GM12878 (cell line): Measurements from ENCODE around the gene CTAGE9. TPM values are rescaled to one million over a fixed set of nuclear protein-coding genes. Genes with fewer than 3 reads are reported as not detected.

Experiments used
- ATAC-seq: fragments of 200-7000 bp; cut with Tn5 transposase; 3 replicates; pipeline ENCODE4 v1.9.1; 2020; ENCODE audit warnings: mild to moderate bottlenecking, moderate library complexity
- BruUV-seq: library from RNA; stranded (reverse); fragments of 400-500 nt; replicated peaks from 2 replicates; lab custom pipeline; 2021; lab: Mats Ljungman, UMichigan
- CTCF ChIA-PET: fragments of 300-600 bp; sonication (Branson Sonifier 250); formaldehyde crosslinking; extraction: SDS; loops from one replicate; lab custom pipeline; 2021; ENCODE audit warnings: inconsistent platforms; lab: Yijun Ruan, JAX
- POLR2A ChIA-PET: fragments of 350-600 bp; formaldehyde crosslinking; extraction: SDS; loops from one replicate; lab custom pipeline; 2021; ENCODE audit warnings: inconsistent platforms; lab: Charles Lee
- RAD21 ChIA-PET: fragments of 300-600 bp; sonication (Branson Sonifier 250); formaldehyde crosslinking; loops from one replicate; lab custom pipeline; 2023; ENCODE audit warnings: antibody characterized with exemption; ENCODE audit not compliant: unreplicated experiment; lab: Charles Lee
- SMC1A ChIA-PET: fragments of 300-600 bp; sonication (Branson Sonifier 250); formaldehyde crosslinking; loops from one replicate; lab custom pipeline; 2023; ENCODE audit not compliant: unreplicated experiment, uncharacterized antibody; lab: Charles Lee
- DNase-seq: peaks from one replicate; pipeline ENCODE4 v3.0.0-alpha.2; 2011; ENCODE audit warnings: low read depth, low spot score
- FAIRE-seq: peaks from 3 replicates; lab custom pipeline; 2011; peaks lifted over from hg19 to GRCh38; lab: Jason Lieb, UNC
- H2AFZ ChIP-seq: 2 replicates; pipeline ENCODE4 v1.6.0; 2011; ENCODE audit warnings: low read depth, low read length, control low read depth; ENCODE audit not compliant: control insufficient read depth
- H3K27ac ChIP-seq: 2 replicates; pipeline ENCODE4 v1.5.1; 2011; ENCODE audit warnings: control low read depth; ENCODE audit not compliant: control insufficient read depth, insufficient read depth
- H3K27me3 ChIP-seq, 2 experiments: replicated peaks in 1 of 2; 2 replicates each; pipeline versions ENCODE4 v1.6.0 to v1.6.1; 2011; ENCODE audit warnings: low read length in 1 of 2; ENCODE audit not compliant: control insufficient read depth in 2 of 2, insufficient read depth in 2 of 2
- H3K36me3 ChIP-seq, 2 experiments: 2 replicates each; pipeline ENCODE4 v1.5.1; 2011; ENCODE audit warnings: low read length in 1 of 2; ENCODE audit not compliant: control insufficient read depth in 2 of 2, insufficient read depth in 2 of 2
- H3K4me1 ChIP-seq: 2 replicates; pipeline ENCODE4 v1.6.1; 2011; ENCODE audit warnings: mild to moderate bottlenecking, low read length, moderate library complexity, mixed read lengths; ENCODE audit not compliant: control insufficient read depth, insufficient read depth
- H3K4me2 ChIP-seq: 2 replicates; pipeline ENCODE4 v1.6.0; 2011; ENCODE audit warnings: control low read depth; ENCODE audit not compliant: control insufficient read depth, insufficient read depth
- H3K4me3 ChIP-seq: fragments of 200-600 bp; sonication (generic); 2 replicates; pipeline ENCODE4 v1.5.1; 2016
- H3K79me2 ChIP-seq: 2 replicates; pipeline ENCODE4 v1.6.0; 2011; ENCODE audit warnings: low read length; ENCODE audit not compliant: control insufficient read depth, insufficient read depth
- H3K9ac ChIP-seq: 2 replicates; pipeline ENCODE4 v1.8.0; 2011; ENCODE audit warnings: low read length, control low read depth, mixed read lengths; ENCODE audit not compliant: control insufficient read depth, insufficient read depth
- H3K9me3 ChIP-seq: replicated peaks from 3 replicates; pipeline ENCODE4 v1.5.1; 2011; ENCODE audit warnings: mild to moderate bottlenecking, low read length; ENCODE audit not compliant: control insufficient read depth, insufficient read depth
- H4K20me1 ChIP-seq: 2 replicates; pipeline ENCODE4 v1.6.0; 2011; ENCODE audit not compliant: control insufficient read depth, insufficient read depth
- BACH1 ChIP-seq: fragments of 450-650 bp; IDR thresholded peaks from 2 replicates; pipeline ENCODE4 v1.6.1; 2017; ENCODE audit warnings: mild to moderate bottlenecking, borderline replicate concordance
- BCLAF1 ChIP-seq: fragments of 450-650 bp; IDR thresholded peaks from 2 replicates; pipeline ENCODE4 v1.6.1; 2017; ENCODE audit warnings: antibody characterized with exemption, mild to moderate bottlenecking, moderate library complexity
- CREB1 ChIP-seq: IDR thresholded peaks from 2 replicates; pipeline ENCODE4 v1.6.1; 2012; ENCODE audit warnings: low read depth, mild to moderate bottlenecking, inconsistent platforms
- FOXM1 ChIP-seq: IDR thresholded peaks from 2 replicates; pipeline ENCODE4 v1.6.1; 2012; ENCODE audit warnings: low read depth, mild to moderate bottlenecking, inconsistent platforms, low read length, moderate library complexity
- PAX5 ChIP-seq: IDR thresholded peaks from 2 replicates; pipeline ENCODE4 v1.6.1; 2011; ENCODE audit warnings: low read depth, low read length, borderline replicate concordance
- PKNOX1 ChIP-seq: fragments of 450-650 bp; IDR thresholded peaks from 2 replicates; pipeline ENCODE4 v1.6.1; 2016; ENCODE audit warnings: mild to moderate bottlenecking
- RCOR1 ChIP-seq: conservative IDR thresholded peaks from 2 replicates; pipeline ENCODE4 v1.6.1; 2012; ENCODE audit warnings: low read depth, low read length, improper control_type of control experiment
- REST ChIP-seq: IDR thresholded peaks from 2 replicates; pipeline ENCODE4 v1.6.1; 2012; ENCODE audit warnings: mild to moderate bottlenecking, low read depth, low read length
- SIN3A ChIP-seq: IDR thresholded peaks from 2 replicates; pipeline ENCODE4 v1.6.1; 2012; ENCODE audit warnings: low read depth, low read length, improper control_type of control experiment
- SMAD1 ChIP-seq: fragments of 450-650 bp; IDR thresholded peaks from 2 replicates; pipeline ENCODE4 v1.6.1; 2018; ENCODE audit warnings: mild to moderate bottlenecking, low read depth; ENCODE audit not compliant: partially characterized antibody
- TARDBP ChIP-seq: IDR thresholded peaks from 2 replicates; pipeline ENCODE4 v1.6.1; 2016; ENCODE audit warnings: borderline replicate concordance
- TCF3 ChIP-seq: IDR thresholded peaks from 2 replicates; pipeline ENCODE4 v1.6.1; 2012; ENCODE audit warnings: low read depth, mild to moderate bottlenecking, low read length, borderline replicate concordance; ENCODE audit not compliant: insufficient read depth
- YBX1 ChIP-seq: fragments of 450-650 bp; IDR thresholded peaks from 2 replicates; pipeline ENCODE4 v1.6.1; 2016; ENCODE audit warnings: antibody characterized with exemption
- whole genome bisulfite sequencing: methylation state at CpG from one replicate; pipeline ENCODE4 v1.1.6; 2016; ENCODE audit warnings: low lambda C conversion rate; ENCODE audit not compliant: insufficient replicate concordance, insufficient coverage; ENCODE audit errors: missing lambda C conversion rate; 5-methylcytosine and 5-hydroxymethylcytosine counted together
- in situ Hi-C: fragments of 300-500 bp; cut with MboI; formaldehyde crosslinking; loops from 9 replicates; pipeline ENCODE4 v1.14.3; 2018; ENCODE audit warnings: mixed read lengths
- intact Hi-C: fragments of 100-400 bp; cut with micrococcal nuclease; formaldehyde crosslinking; loops from one replicate; pipeline ENCODE4 v1.14.2; 2022; ENCODE audit not compliant: unreplicated experiment
- polyA plus RNA-seq, 11 experiments: library from polyadenylated mRNA; depleted of rRNA in 4 of 11; unstranded in 6 of 11; stranded (reverse) in 5 of 11; fragments of >200 nt; fragmentation: Nextera tagmentation in 4 of 11; fragmentation: Illumina TruSeq in 1 of 11; extraction: Ambion mirVana in 4 of 11; extraction: Trizol in 1 of 11; gene quantifications; 1 replicate in 1 of 11; 2 replicates in 10 of 11; pipeline versions ENCODE4 v1.2.1 to v1.2.3, GENCODE V29; 2011 to 2016; ENCODE audit warnings: inconsistent platforms in 2 of 11, missing spikeins in 2 of 11, low read depth in 1 of 11
- total RNA-seq, 4 experiments: library from RNA; depleted of rRNA in 3 of 4; stranded (reverse); fragments of >200 nt in 3 of 4; fragmentation: Illumina TruSeq in 1 of 4; extraction: Trizol in 1 of 4; gene quantifications; 2 replicates each; pipeline versions ENCODE4 v1.2.1 to v1.2.3, GENCODE V29; 2013 to 2021
- TF ChIP-seq, protein P1 (sequence below): IDR thresholded peaks from 2 replicates; pipeline ENCODE4 v1.6.1; 2012; ENCODE audit warnings: low read length, inconsistent platforms

Gene CTAGE9
- total and polyA plus RNA-seq, 10 of the 15 experiments (the other 5 are each of a cell fraction or from before 2014, with no cell fraction given) = 0.06 TPM; not detected in 9

- RAD21 ChIA-PET = no interaction called here
- DNase-seq = no peak
- 21% methylated on average over 2 of the region's 2 CpGs for WGBS
- SMC1A ChIA-PET = no interaction called here
- Histone ChIP-seq H3K79me2 (no peaks in the 10 kb centered on the region), H3K27me3 (no peaks in the 10 kb centered on the region), H3K27ac (no peak overlapping the region), H4K20me1 (no peaks in the 10 kb centered on the region), H3K36me3 (no peaks in the 10 kb centered on the region), H3K9me3 (no peaks in the 10 kb centered on the region), H3K9ac (no peak overlapping the region), H3K4me3 (no peak overlapping the region), H3K4me2 (no peak overlapping the region), H3K4me1 (no peaks in the 10 kb centered on the region), H2AFZ (no peak overlapping the region)
- CTCF ChIA-PET = no interaction called here
- in situ Hi-C loops = no loop called here
- no TSS peak for BruUV-seq
- no peak for ATAC-seq
- POLR2A ChIA-PET = no interaction called here
- intact Hi-C loops = no loop called here
- TF ChIP-seq REST (no peak), SIN3A (no peak), BCLAF1 (no peak), TARDBP (no peak), FOXM1 (no peak), PAX5 (no peak), BACH1 (no peak), RCOR1 (no peak), YBX1 (no peak), TCF3 (no peak), CREB1 (no peak), SMAD1 (no peak), PKNOX1 (no peak)
- TF ChIP-seq, protein P1, sequence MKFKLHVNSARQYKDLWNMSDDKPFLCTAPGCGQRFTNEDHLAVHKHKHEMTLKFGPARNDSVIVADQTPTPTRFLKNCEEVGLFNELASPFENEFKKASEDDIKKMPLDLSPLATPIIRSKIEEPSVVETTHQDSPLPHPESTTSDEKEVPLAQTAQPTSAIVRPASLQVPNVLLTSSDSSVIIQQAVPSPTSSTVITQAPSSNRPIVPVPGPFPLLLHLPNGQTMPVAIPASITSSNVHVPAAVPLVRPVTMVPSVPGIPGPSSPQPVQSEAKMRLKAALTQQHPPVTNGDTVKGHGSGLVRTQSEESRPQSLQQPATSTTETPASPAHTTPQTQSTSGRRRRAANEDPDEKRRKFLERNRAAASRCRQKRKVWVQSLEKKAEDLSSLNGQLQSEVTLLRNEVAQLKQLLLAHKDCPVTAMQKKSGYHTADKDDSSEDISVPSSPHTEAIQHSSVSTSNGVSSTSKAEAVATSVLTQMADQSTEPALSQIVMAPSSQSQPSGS = no peak
- no peak for FAIRE-seq
Measured at GRCh38 chr6:131724114-131724513, 13.3 kb upstream of the CTAGE9 start.
